GM23338 (cell line): ENCODE results near the gene MUS81.

Experiments
- CREB1 ChIP-seq: fragments of 250-450 bp; sonication (Bioruptor Pico); IDR thresholded peaks from 2 replicates; pipeline ENCODE4 v1.5.0; 2020; ENCODE audit warnings: low read depth, mild to moderate bottlenecking, moderate library complexity
- EZH2 ChIP-seq: fragments of 200-600 bp; sonication (generic); IDR thresholded peaks from one replicate; pipeline ENCODE4 v1.8.0; 2017; ENCODE audit warnings: antibody characterized with exemption, mild to moderate bottlenecking, low read depth; ENCODE audit not compliant: unreplicated experiment
- EZH2phosphoT487 ChIP-seq: fragments of 200-600 bp; sonication (generic); IDR thresholded peaks from one replicate; pipeline ENCODE4 v1.8.1; 2018; ENCODE audit warnings: antibody characterized with exemption; ENCODE audit not compliant: unreplicated experiment
- JUNB ChIP-seq: IDR thresholded peaks from one replicate; pipeline ENCODE4 v1.6.1; 2016; ENCODE audit warnings: antibody characterized with exemption; ENCODE audit not compliant: unreplicated experiment
- POLR2AphosphoS5 ChIP-seq: IDR thresholded peaks from 2 replicates; pipeline ENCODE4 v1.6.1; 2016; ENCODE audit warnings: antibody characterized with exemption, low read depth
- ZNF114 ChIP-seq: fragments of 250-450 bp; sonication (Bioruptor Pico); IDR thresholded peaks from 2 replicates; pipeline ENCODE4 v1.5.0; 2020; ENCODE audit warnings: mild to moderate bottlenecking, moderate library complexity
- TF ChIP-seq, protein P1 (sequence below), 2 experiments: fragments of 200-600 bp in 1 of 2; sonication (generic) in 1 of 2; conservative IDR thresholded peaks; 2 replicates each; pipeline versions ENCODE4 v1.5.1 to v1.6.1; 2016 to 2017; ENCODE audit warnings: antibody characterized with exemption in 2 of 2, low read depth in 2 of 2, mild to moderate bottlenecking in 2 of 2, moderate library complexity in 1 of 2
- TF ChIP-seq, protein P2 (sequence below): fragments of 250-450 bp; sonication (Bioruptor Pico); IDR thresholded peaks from 2 replicates; pipeline ENCODE4 v1.5.0; 2020; ENCODE audit warnings: mild to moderate bottlenecking, moderate library complexity
- TF ChIP-seq, protein P3 (sequence below): IDR thresholded peaks from one replicate; pipeline ENCODE4 v1.6.1; 2018; ENCODE audit warnings: antibody characterized with exemption; ENCODE audit not compliant: unreplicated experiment

DNA sequence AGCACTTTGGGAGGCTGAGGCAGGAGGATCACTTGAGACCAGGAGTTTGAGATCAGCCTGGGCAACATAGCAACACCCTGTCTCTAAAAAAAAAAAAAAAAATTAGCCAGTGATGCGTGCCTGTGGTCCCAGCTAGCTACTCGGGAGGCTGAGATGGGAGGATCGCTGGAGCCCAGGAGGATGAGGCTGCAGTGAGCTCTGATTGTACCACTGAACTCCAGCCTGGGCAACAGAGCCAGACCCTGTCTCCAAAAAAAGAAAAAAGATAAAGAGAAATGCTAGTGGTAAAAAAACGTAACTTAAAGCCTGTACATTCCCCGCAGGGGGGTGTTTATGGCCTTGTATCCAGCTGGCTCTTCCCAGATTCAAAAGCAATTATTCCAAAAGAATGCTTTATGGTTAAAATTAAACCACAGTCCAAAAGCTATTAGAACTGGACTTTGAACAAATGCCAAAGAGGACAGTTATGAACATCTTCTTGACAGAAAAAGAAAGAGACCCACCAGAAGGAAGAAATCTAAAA is 42.9 kb upstream of the MUS81 start:
- TF ChIP-seq, protein P1, sequence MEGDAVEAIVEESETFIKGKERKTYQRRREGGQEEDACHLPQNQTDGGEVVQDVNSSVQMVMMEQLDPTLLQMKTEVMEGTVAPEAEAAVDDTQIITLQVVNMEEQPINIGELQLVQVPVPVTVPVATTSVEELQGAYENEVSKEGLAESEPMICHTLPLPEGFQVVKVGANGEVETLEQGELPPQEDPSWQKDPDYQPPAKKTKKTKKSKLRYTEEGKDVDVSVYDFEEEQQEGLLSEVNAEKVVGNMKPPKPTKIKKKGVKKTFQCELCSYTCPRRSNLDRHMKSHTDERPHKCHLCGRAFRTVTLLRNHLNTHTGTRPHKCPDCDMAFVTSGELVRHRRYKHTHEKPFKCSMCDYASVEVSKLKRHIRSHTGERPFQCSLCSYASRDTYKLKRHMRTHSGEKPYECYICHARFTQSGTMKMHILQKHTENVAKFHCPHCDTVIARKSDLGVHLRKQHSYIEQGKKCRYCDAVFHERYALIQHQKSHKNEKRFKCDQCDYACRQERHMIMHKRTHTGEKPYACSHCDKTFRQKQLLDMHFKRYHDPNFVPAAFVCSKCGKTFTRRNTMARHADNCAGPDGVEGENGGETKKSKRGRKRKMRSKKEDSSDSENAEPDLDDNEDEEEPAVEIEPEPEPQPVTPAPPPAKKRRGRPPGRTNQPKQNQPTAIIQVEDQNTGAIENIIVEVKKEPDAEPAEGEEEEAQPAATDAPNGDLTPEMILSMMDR (conservative IDR thresholded peaks at IDR 0.05; ENCODE audit: low read depth in 2 of 2) = no peak
- no peak for TF ChIP-seq POLR2AphosphoS5
- no peak for TF ChIP-seq EZH2phosphoT487
- TF ChIP-seq, protein P2, sequence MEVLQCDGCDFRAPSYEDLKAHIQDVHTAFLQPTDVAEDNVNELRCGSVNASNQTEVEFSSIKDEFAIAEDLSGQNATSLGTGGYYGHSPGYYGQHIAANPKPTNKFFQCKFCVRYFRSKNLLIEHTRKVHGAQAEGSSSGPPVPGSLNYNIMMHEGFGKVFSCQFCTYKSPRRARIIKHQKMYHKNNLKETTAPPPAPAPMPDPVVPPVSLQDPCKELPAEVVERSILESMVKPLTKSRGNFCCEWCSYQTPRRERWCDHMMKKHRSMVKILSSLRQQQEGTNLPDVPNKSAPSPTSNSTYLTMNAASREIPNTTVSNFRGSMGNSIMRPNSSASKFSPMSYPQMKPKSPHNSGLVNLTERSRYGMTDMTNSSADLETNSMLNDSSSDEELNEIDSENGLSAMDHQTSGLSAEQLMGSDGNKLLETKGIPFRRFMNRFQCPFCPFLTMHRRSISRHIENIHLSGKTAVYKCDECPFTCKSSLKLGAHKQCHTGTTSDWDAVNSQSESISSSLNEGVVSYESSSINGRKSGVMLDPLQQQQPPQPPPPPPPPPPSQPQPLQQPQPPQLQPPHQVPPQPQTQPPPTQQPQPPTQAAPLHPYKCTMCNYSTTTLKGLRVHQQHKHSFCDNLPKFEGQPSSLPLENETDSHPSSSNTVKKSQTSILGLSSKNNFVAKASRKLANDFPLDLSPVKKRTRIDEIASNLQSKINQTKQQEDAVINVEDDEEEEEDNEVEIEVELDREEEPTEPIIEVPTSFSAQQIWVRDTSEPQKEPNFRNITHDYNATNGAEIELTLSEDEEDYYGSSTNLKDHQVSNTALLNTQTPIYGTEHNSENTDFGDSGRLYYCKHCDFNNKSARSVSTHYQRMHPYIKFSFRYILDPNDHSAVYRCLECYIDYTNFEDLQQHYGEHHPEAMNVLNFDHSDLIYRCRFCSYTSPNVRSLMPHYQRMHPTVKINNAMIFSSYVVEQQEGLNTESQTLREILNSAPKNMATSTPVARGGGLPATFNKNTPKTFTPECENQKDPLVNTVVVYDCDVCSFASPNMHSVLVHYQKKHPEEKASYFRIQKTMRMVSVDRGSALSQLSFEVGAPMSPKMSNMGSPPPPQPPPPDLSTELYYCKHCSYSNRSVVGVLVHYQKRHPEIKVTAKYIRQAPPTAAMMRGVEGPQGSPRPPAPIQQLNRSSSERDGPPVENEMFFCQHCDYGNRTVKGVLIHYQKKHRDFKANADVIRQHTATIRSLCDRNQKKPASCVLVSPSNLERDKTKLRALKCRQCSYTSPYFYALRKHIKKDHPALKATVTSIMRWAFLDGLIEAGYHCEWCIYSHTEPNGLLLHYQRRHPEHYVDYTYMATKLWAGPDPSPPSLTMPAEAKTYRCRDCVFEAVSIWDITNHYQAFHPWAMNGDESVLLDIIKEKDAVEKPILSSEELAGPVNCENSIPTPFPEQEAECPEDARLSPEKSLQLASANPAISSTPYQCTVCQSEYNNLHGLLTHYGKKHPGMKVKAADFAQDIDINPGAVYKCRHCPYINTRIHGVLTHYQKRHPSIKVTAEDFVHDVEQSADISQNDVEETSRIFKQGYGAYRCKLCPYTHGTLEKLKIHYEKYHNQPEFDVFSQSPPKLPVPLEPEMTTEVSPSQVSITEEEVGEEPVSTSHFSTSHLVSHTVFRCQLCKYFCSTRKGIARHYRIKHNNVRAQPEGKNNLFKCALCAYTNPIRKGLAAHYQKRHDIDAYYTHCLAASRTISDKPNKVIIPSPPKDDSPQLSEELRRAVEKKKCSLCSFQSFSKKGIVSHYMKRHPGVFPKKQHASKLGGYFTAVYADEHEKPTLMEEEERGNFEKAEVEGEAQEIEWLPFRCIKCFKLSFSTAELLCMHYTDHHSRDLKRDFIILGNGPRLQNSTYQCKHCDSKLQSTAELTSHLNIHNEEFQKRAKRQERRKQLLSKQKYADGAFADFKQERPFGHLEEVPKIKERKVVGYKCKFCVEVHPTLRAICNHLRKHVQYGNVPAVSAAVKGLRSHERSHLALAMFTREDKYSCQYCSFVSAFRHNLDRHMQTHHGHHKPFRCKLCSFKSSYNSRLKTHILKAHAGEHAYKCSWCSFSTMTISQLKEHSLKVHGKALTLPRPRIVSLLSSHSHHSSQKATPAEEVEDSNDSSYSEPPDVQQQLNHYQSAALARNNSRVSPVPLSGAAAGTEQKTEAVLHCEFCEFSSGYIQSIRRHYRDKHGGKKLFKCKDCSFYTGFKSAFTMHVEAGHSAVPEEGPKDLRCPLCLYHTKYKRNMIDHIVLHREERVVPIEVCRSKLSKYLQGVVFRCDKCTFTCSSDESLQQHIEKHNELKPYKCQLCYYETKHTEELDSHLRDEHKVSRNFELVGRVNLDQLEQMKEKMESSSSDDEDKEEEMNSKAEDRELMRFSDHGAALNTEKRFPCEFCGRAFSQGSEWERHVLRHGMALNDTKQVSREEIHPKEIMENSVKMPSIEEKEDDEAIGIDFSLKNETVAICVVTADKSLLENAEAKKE (CRISPR knock-in tag) = no peak
- TF ChIP-seq EZH2 = no peak
- TF ChIP-seq CREB1 (CRISPR knock-in tag) = no peak
- TF ChIP-seq, protein P3, sequence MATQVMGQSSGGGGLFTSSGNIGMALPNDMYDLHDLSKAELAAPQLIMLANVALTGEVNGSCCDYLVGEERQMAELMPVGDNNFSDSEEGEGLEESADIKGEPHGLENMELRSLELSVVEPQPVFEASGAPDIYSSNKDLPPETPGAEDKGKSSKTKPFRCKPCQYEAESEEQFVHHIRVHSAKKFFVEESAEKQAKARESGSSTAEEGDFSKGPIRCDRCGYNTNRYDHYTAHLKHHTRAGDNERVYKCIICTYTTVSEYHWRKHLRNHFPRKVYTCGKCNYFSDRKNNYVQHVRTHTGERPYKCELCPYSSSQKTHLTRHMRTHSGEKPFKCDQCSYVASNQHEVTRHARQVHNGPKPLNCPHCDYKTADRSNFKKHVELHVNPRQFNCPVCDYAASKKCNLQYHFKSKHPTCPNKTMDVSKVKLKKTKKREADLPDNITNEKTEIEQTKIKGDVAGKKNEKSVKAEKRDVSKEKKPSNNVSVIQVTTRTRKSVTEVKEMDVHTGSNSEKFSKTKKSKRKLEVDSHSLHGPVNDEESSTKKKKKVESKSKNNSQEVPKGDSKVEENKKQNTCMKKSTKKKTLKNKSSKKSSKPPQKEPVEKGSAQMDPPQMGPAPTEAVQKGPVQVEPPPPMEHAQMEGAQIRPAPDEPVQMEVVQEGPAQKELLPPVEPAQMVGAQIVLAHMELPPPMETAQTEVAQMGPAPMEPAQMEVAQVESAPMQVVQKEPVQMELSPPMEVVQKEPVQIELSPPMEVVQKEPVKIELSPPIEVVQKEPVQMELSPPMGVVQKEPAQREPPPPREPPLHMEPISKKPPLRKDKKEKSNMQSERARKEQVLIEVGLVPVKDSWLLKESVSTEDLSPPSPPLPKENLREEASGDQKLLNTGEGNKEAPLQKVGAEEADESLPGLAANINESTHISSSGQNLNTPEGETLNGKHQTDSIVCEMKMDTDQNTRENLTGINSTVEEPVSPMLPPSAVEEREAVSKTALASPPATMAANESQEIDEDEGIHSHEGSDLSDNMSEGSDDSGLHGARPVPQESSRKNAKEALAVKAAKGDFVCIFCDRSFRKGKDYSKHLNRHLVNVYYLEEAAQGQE = no peak
- TF ChIP-seq JUNB = no peak
- no peak for TF ChIP-seq ZNF114 (CRISPR knock-in tag)
